OCI-LY1 (cell line): Measurements from ENCODE around the gene SHC4.

Experiments used
- CTCF ChIP-seq: fragments of 200-600 bp; sonication (generic), shearing (Covaris generic); IDR thresholded peaks from 2 replicates; pipeline ENCODE4 v1.5.1; 2017; ENCODE audit warnings: mild to moderate bottlenecking, antibody characterized with exemption, low read length, moderate library complexity, mixed read lengths
- EZH2 ChIP-seq: fragments of 200-600 bp; sonication (generic), shearing (Covaris generic); IDR thresholded peaks from 2 replicates; pipeline ENCODE4 v1.8.0; 2017; ENCODE audit warnings: borderline replicate concordance, mixed run types, mild to moderate bottlenecking, antibody characterized with exemption, low read length, moderate library complexity, mixed read lengths

GRCh38 chr15:48963524-48964113 is at the start of gene SHC4:
- TF ChIP-seq CTCF (no peak), EZH2 (no peak)
